HG03045 (cell line): ENCODE results near the gene CPLX1.
"Not testable (repeated sequence)": the region's sequence is repeated elsewhere in the genome, so short reads cannot be mapped to it uniquely, and the experiment has no call there.

Experiments
- ATAC-seq: cut with Tn5 transposase; IDR thresholded peaks from one replicate; pipeline ENCODE4 v1.9.1; 2021; ENCODE audit warnings: mild to moderate bottlenecking, moderate library complexity; ENCODE audit not compliant: unreplicated experiment

The CPLX1 gene

GRCh38 chr4:739569-739968, 86.4 kb downstream of the CPLX1 start:
- no peak for ATAC-seq

GRCh38 chr4:738781-739280, 87.1 kb downstream of the CPLX1 start:
- no peak for ATAC-seq

- not testable (repeated sequence) for ATAC-seq
These were observed 89.4 kb downstream of the CPLX1 start for GRCh38 chr4:736561-736960.

- no peak for ATAC-seq
These were observed 90.3 kb downstream of the CPLX1 start for GRCh38 chr4:735583-735982.
